C4-2B (cell line): ENCODE measurements around the gene CNTF.

ENCODE experiments used
- ZFX ChIP-seq: fragments of 450-650 bp; IDR thresholded peaks from 2 replicates; pipeline ENCODE4 v1.6.1; 2017
- TF ChIP-seq, protein P1 (sequence below): fragments of 450-650 bp; conservative IDR thresholded peaks from 2 replicates; pipeline ENCODE4 v1.5.1; 2017; ENCODE audit warnings: mild to moderate bottlenecking

DNA sequence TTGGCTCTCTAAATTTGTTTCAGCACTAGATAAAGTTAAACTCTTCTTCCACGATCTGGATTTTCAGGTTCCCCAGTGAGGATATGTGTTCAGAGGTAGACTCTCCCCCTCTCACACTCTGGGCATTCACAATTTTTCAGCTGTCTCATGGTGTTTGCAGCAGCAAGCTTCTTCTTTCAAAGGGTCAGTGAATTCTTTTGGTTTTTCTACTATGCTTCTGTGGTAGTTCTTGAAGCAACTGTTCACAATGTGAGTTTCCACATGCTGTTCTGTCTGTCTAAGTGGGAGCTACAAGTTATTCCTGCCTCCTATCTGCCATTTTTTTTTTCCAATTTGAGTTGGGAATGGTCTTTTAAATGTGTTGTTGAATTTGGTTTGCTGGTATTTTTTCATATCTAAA lies 25.4 kb downstream of the CNTF start:
- TF ChIP-seq, protein P1, sequence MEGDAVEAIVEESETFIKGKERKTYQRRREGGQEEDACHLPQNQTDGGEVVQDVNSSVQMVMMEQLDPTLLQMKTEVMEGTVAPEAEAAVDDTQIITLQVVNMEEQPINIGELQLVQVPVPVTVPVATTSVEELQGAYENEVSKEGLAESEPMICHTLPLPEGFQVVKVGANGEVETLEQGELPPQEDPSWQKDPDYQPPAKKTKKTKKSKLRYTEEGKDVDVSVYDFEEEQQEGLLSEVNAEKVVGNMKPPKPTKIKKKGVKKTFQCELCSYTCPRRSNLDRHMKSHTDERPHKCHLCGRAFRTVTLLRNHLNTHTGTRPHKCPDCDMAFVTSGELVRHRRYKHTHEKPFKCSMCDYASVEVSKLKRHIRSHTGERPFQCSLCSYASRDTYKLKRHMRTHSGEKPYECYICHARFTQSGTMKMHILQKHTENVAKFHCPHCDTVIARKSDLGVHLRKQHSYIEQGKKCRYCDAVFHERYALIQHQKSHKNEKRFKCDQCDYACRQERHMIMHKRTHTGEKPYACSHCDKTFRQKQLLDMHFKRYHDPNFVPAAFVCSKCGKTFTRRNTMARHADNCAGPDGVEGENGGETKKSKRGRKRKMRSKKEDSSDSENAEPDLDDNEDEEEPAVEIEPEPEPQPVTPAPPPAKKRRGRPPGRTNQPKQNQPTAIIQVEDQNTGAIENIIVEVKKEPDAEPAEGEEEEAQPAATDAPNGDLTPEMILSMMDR, result no peak
- no peak for TF ChIP-seq ZFX
